ENCODE data around the gene PTPRK. TPM values are rescaled to one million over a fixed set of nuclear protein-coding genes. Genes with fewer than 3 reads are reported as not detected.

Gene PTPRK
- total and polyA plus RNA-seq, 2 of the 8 experiments (the other 6 are each of a cell fraction or from before 2014, with no cell fraction given): 11.4 to 47.3 TPM

DNA sequence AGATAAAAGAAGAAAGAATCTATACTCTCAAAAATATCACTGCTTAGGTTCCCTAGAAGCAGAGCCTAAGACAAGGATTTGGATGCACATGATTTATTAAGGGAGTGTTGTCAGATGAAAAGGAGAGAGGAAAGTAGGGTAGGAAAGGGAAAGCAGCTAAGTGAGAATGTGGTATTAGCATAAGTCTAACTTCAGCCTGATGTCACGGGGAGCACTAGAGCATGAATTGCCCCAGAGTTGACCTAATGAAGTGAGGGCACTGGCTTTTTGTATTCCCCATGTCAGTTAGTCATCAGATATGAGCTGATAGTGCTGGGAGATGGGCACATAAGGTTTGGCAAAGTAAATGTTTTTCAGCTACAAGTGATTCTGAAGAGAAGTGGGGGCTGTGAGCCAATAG is 490.6 kb downstream of the PTPRK start:
- Histone ChIP-seq H2AFZ (ENCODE audit: low read length) (no peak overlapping the region), H3K18ac (ENCODE audit: extremely low read depth, low read length) (no peak overlapping the region), H2BK120ac (replicated peaks; ENCODE audit: low read depth, low read length) (no peak overlapping the region), H3K27ac (ENCODE audit: low read depth, low read length) (no peak overlapping the region), H3K4ac (replicated peaks; ENCODE audit: insufficient read length, low read depth, low read length) (no peak overlapping the region), H4K91ac (replicated peaks; ENCODE audit: insufficient read length, low read length) (no peak overlapping the region), H3K4me3 (ENCODE audit: extremely low read depth in 1 of 4, insufficient read depth in 2 of 4, low read depth in 3 of 4, low read length in 4 of 4) (no peak overlapping the region), H3K79me2 (ENCODE audit: control insufficient read depth in 1 of 2, insufficient read depth in 2 of 2, low read length in 2 of 2) (no peaks in the 10 kb centered on the region), H3K79me1 (ENCODE audit: low read depth, low read length) (no peaks in the 10 kb centered on the region), H3K4me2 (ENCODE audit: insufficient read depth in 1 of 2, low read depth in 2 of 2, low read length in 2 of 2) (no peak overlapping the region), H4K8ac (ENCODE audit: extremely low read depth, insufficient read depth, low read length) (no peak overlapping the region), H2BK12ac (ENCODE audit: low read depth, low read length) (no peak overlapping the region), H3K56ac (replicated peaks; ENCODE audit: insufficient read length, low read depth, low read length) (no peak overlapping the region), H4K5ac (ENCODE audit: insufficient read length, low read depth, low read length) (no peak overlapping the region), H3K9me3 (ENCODE audit: insufficient read depth in 2 of 2, low read depth in 1 of 2, low read length in 1 of 2) (no peaks in the 10 kb centered on the region), H4K20me1 (replicated peaks in 1 of 2; ENCODE audit: control insufficient read depth in 1 of 2, insufficient read depth in 2 of 2, low read length in 2 of 2) (no peaks in the 10 kb centered on the region), H2BK20ac (ENCODE audit: low read length) (no peak overlapping the region), H3K14ac (ENCODE audit: insufficient read length) (no peak overlapping the region), H2BK15ac (ENCODE audit: low read length) (no peak overlapping the region), H3K23ac (ENCODE audit: insufficient read length) (no peak overlapping the region), H3K4me1 (replicated peaks in 1 of 4; ENCODE audit: control insufficient read depth in 3 of 4, insufficient read depth in 4 of 4, low read length in 3 of 4) (peaks cover 0 to 8% (median 1%) of the 10 kb centered on the region in 4 experiments; a peak in 2 of 7 replicates), H3K9ac (replicated peaks in 1 of 4; ENCODE audit: extremely low read depth in 1 of 4, low read depth in 3 of 4, low read length in 3 of 4) (no peak overlapping the region), H3K23me2 (ENCODE audit: low read depth, low read length) (no peaks in the 10 kb centered on the region), H3K27me3 (replicated peaks in 1 of 4; ENCODE audit: control insufficient read depth in 3 of 4, extremely low read depth in 1 of 4, insufficient read depth in 3 of 4, low read length in 3 of 4) (no peaks in the 10 kb centered on the region), H3K36me3 (ENCODE audit: control insufficient read depth in 2 of 4, insufficient read depth in 4 of 4, low read length in 3 of 4) (no peaks in the 10 kb centered on the region), H2BK5ac (ENCODE audit: low read depth, low read length) (no peak overlapping the region), H2AK5ac (ENCODE audit: low read depth, low read length) (no peak overlapping the region)
- CTCF ChIA-PET (ENCODE audit: partially characterized antibody): interaction anchor here (1.2 kb wide), 1 partner anchor 11 kb away, joined by 4 read pairs; no protein-coding TSS in a partner anchor
- 67% methylated on average over 1 of the region's 1 CpG; no CpG with 5 or more reads in 1 of the 2 experiments for whole genome bisulfite sequencing, 2 experiments (ENCODE audit: extremely low coverage in 1 of 2, insufficient coverage in 1 of 2, insufficient read length in 1 of 2, insufficient replicate concordance in 2 of 2, low coverage in 1 of 2, low lambda C conversion rate in 2 of 2, missing lambda C conversion rate in 1 of 2)
- POLR2A ChIA-PET (ENCODE audit: partially characterized antibody): no interaction called here
- FAIRE-seq: no peak
- DNase-seq (ENCODE audit: low read depth in 1 of 2, low spot score in 2 of 2): no peak
- no peak for TF ChIP-seq GTF2F1 (IDR thresholded peaks at IDR 0.05; ENCODE audit: borderline replicate concordance, low read depth, low read length)
- no peak for TF ChIP-seq MAFK (IDR thresholded peaks at IDR 0.05; ENCODE audit: low read depth, low read length)
- TF ChIP-seq HDAC2 (IDR thresholded peaks at IDR 0.05; ENCODE audit: borderline replicate concordance in 1 of 2, low read depth in 2 of 2, low read length in 2 of 2): no peak
- no peak for TF ChIP-seq SUZ12 (IDR thresholded peaks at IDR 0.05; ENCODE audit: low read length)
- no peak for TF ChIP-seq SIN3A (conservative IDR thresholded peaks at IDR 0.05 in 1 of 2, IDR thresholded peaks at IDR 0.05 in 1 of 2; ENCODE audit: low read depth in 1 of 2, low read length in 2 of 2)
- TF ChIP-seq EZH2 (IDR thresholded peaks at IDR 0.05; ENCODE audit: low read depth, low read length, severe bottlenecking): no peak
- TF ChIP-seq TEAD4 (IDR thresholded peaks at IDR 0.05; ENCODE audit: low read depth, low read length): no peak
- no peak for TF ChIP-seq FOSL1 (IDR thresholded peaks at IDR 0.05; ENCODE audit: insufficient read depth, low read depth, low read length)
- TF ChIP-seq SRF (IDR thresholded peaks at IDR 0.05; ENCODE audit: low read depth, low read length): no peak
- no peak for TF ChIP-seq BCL11A (IDR thresholded peaks at IDR 0.05; ENCODE audit: low read depth in 2 of 2, low read length in 2 of 2)
- no peak for TF ChIP-seq GABPA (IDR thresholded peaks at IDR 0.05; ENCODE audit: borderline replicate concordance, insufficient read depth, low read length)
- no peak for TF ChIP-seq SIRT6 (IDR thresholded peaks at IDR 0.05; ENCODE audit: low read length)
- no peak for TF ChIP-seq POLR2AphosphoS5 (IDR thresholded peaks at IDR 0.05; ENCODE audit: low read depth, low read length)
- TF ChIP-seq, protein P1, sequence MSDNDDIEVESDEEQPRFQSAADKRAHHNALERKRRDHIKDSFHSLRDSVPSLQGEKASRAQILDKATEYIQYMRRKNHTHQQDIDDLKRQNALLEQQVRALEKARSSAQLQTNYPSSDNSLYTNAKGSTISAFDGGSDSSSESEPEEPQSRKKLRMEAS (IDR thresholded peaks at IDR 0.05): no peak
